OCI-LY7 (cell line): ENCODE results near the gene EHF. TPM values are rescaled to one million over a fixed set of nuclear protein-coding genes. Genes with fewer than 3 reads are reported as not detected.

ENCODE experiments used
- BruUV-seq: library from RNA; stranded (reverse); fragments of 400-500 nt; replicated peaks from 2 replicates; lab custom pipeline; 2021; lab: Mats Ljungman, UMichigan
- CTCF ChIA-PET: fragments of 300-600 bp; sonication (Branson Sonifier 250); formaldehyde crosslinking; loops from one replicate; lab custom pipeline; 2022; ENCODE audit warnings: antibody characterized with exemption; ENCODE audit not compliant: unreplicated experiment; lab: Charles Lee
- POLR2A ChIA-PET: fragments of 300-600 bp; sonication (Branson Sonifier 250); formaldehyde crosslinking; loops from one replicate; lab custom pipeline; 2022; ENCODE audit warnings: antibody characterized with exemption; lab: Charles Lee
- DNase-seq: peaks from one replicate; pipeline ENCODE4 v3.0.0-alpha.2; 2015; ENCODE audit warnings: low spot score
- H2AFZ ChIP-seq: fragments of 200-600 bp; sonication (generic), shearing (Covaris generic); 2 replicates; pipeline ENCODE4 v1.6.1; 2014; ENCODE audit warnings: mild to moderate bottlenecking, antibody characterized with exemption, low read length, moderate library complexity
- H3K27ac ChIP-seq: fragments of 200-600 bp; sonication (generic); 2 replicates; pipeline ENCODE4 v1.5.1; 2014; ENCODE audit warnings: mixed run types, low read depth, mild to moderate bottlenecking, moderate library complexity, low read length, inconsistent platforms; ENCODE audit not compliant: poor library complexity, severe bottlenecking
- H3K36me3 ChIP-seq: fragments of 200-600 bp; sonication (generic); 2 replicates; pipeline ENCODE4 v1.6.1; 2014; ENCODE audit warnings: mild to moderate bottlenecking, antibody characterized with exemption, low read length, moderate library complexity, mixed read lengths; ENCODE audit not compliant: insufficient read depth
- H3K4me1 ChIP-seq: fragments of 200-600 bp; sonication (generic); 2 replicates; pipeline ENCODE4 v1.5.1; 2014; ENCODE audit warnings: mild to moderate bottlenecking, low read length; ENCODE audit not compliant: insufficient read depth, poor library complexity, severe bottlenecking
- H3K4me2 ChIP-seq: fragments of 200-600 bp; sonication (generic); 2 replicates; pipeline ENCODE4 v1.6.1; 2014; ENCODE audit warnings: mild to moderate bottlenecking, low read length
- H3K4me3 ChIP-seq: fragments of 200-600 bp; sonication (generic); 2 replicates; pipeline ENCODE4 v1.5.1; 2014; ENCODE audit warnings: mild to moderate bottlenecking, low read depth, low read length; ENCODE audit not compliant: poor library complexity, severe bottlenecking
- H3K79me2 ChIP-seq: fragments of 200-600 bp; sonication (generic); 2 replicates; pipeline ENCODE4 v1.6.1; 2016; ENCODE audit warnings: low read depth, mild to moderate bottlenecking, low read length, moderate library complexity, mixed read lengths; ENCODE audit not compliant: insufficient read depth
- H3K9me2 ChIP-seq: fragments of 200-600 bp; sonication (generic); 2 replicates; pipeline ENCODE4 v1.6.1; 2016; ENCODE audit warnings: mild to moderate bottlenecking, low read length, mixed read lengths; ENCODE audit not compliant: insufficient read depth
- H3K9me3 ChIP-seq: fragments of 200-600 bp; sonication (generic); 2 replicates; pipeline ENCODE4 v1.6.1; 2014; ENCODE audit warnings: mild to moderate bottlenecking, mixed run types, low read length, mixed read lengths
- H4K20me1 ChIP-seq: fragments of 200-600 bp; sonication (generic); 2 replicates; pipeline ENCODE4 v1.6.1; 2014; ENCODE audit warnings: mild to moderate bottlenecking, antibody characterized with exemption, low read length, moderate library complexity, mixed read lengths; ENCODE audit not compliant: insufficient read depth
- EZH2phosphoT487 ChIP-seq: fragments of 200-600 bp; sonication (generic); IDR thresholded peaks from 2 replicates; pipeline ENCODE4 v1.6.1; 2018; ENCODE audit warnings: low read depth, borderline replicate concordance, mild to moderate bottlenecking, mixed run types, antibody characterized with exemption, low read length, moderate library complexity, mixed read lengths
- intact Hi-C: fragments of 100-400 bp; cut with micrococcal nuclease; formaldehyde crosslinking; loops from one replicate; pipeline ENCODE4 v1.10.0; 2022; ENCODE audit not compliant: unreplicated experiment
- total RNA-seq, 2 experiments: library from RNA; depleted of rRNA in 1 of 2; stranded (reverse); fragments of >200 nt in 1 of 2; shearing (Covaris generic) in 1 of 2; gene quantifications; 2 replicates each; pipeline ENCODE4 v1.2.3, GENCODE V29; 2014 to 2022
- TF ChIP-seq, protein P1 (sequence below): fragments of 200-600 bp; sonication (generic); conservative IDR thresholded peaks from 2 replicates; pipeline ENCODE4 v1.5.1; 2014; ENCODE audit warnings: mild to moderate bottlenecking, antibody characterized with exemption, low read length, moderate library complexity, mixed read lengths

The EHF gene
- total RNA-seq, 2 experiments from 2014 or later: not detected

DNA sequence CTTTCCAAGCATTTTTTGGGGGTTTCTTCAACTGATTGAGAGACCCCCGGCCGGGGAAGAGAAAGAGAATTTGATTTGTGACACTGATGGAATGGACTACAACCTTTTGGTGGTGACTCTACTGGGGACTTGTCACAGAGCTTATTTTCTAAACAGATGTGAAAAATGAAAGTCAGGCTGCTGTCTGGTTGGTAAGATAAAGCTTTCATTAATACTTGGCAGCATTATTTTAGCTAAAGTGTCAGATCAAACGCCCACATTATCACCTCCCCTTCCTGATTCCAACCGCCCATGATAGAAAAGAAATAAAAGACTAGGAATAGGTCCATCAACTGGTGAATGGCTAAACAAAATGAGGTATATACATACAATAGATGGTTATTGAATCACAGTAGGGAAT is 45.6 kb upstream of the EHF start:
- Histone ChIP-seq H3K4me1 (no peaks in the 10 kb centered on the region), H2AFZ (no peak overlapping the region), H3K4me3 (no peak overlapping the region), H3K4me2 (no peak overlapping the region), H3K9me3 (no peaks in the 10 kb centered on the region), H3K36me3 (no peaks in the 10 kb centered on the region), H4K20me1 (no peaks in the 10 kb centered on the region), H3K27ac (no peak overlapping the region), H3K9me2 (no peaks in the 10 kb centered on the region), H3K79me2 (no peaks in the 10 kb centered on the region)
- intact Hi-C loops: no loop called here
- CTCF ChIA-PET: no interaction called here
- POLR2A ChIA-PET: no interaction called here
- no TSS peak for BruUV-seq
- DNase-seq: no peak
- no peak for TF ChIP-seq EZH2phosphoT487
- TF ChIP-seq, protein P1, sequence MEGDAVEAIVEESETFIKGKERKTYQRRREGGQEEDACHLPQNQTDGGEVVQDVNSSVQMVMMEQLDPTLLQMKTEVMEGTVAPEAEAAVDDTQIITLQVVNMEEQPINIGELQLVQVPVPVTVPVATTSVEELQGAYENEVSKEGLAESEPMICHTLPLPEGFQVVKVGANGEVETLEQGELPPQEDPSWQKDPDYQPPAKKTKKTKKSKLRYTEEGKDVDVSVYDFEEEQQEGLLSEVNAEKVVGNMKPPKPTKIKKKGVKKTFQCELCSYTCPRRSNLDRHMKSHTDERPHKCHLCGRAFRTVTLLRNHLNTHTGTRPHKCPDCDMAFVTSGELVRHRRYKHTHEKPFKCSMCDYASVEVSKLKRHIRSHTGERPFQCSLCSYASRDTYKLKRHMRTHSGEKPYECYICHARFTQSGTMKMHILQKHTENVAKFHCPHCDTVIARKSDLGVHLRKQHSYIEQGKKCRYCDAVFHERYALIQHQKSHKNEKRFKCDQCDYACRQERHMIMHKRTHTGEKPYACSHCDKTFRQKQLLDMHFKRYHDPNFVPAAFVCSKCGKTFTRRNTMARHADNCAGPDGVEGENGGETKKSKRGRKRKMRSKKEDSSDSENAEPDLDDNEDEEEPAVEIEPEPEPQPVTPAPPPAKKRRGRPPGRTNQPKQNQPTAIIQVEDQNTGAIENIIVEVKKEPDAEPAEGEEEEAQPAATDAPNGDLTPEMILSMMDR: no peak

DNA sequence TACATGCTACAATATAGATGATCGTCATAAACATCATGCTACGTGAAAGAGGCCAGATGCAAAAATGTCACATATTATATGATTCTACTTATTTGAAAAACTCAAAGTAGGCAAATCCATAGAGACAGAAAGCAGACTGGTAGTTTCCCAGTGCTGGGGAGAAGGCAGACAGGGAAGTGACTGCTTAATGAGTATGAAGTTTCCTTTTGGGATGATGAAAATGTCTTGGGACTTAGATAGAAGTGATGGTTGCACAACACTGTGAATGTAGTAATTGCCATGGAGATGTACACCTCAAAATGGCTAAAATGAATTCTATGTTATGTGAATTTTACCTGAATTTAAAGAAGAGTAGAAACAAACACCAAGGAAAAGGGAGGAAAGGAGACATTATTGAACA is 45.2 kb upstream of the EHF start:
- no peak overlapping the region for H3K4me2 ChIP-seq
- H3K9me2 ChIP-seq: no peaks in the 10 kb centered on the region
- no peaks in the 10 kb centered on the region for H4K20me1 ChIP-seq
- DNase-seq: no peak
- no peak overlapping the region for H3K4me3 ChIP-seq
- H3K27ac ChIP-seq: no peak overlapping the region
- H3K36me3 ChIP-seq: no peaks in the 10 kb centered on the region
- TF ChIP-seq, protein P1: no peak
- TF ChIP-seq EZH2phosphoT487: no peak
- H3K9me3 ChIP-seq: no peaks in the 10 kb centered on the region
- no TSS peak for BruUV-seq
- CTCF ChIA-PET: no interaction called here
- intact Hi-C loops: no loop called here
- no peak overlapping the region for H2AFZ ChIP-seq
- POLR2A ChIA-PET: no interaction called here
- no peaks in the 10 kb centered on the region for H3K79me2 ChIP-seq
- no peaks in the 10 kb centered on the region for H3K4me1 ChIP-seq

DNA sequence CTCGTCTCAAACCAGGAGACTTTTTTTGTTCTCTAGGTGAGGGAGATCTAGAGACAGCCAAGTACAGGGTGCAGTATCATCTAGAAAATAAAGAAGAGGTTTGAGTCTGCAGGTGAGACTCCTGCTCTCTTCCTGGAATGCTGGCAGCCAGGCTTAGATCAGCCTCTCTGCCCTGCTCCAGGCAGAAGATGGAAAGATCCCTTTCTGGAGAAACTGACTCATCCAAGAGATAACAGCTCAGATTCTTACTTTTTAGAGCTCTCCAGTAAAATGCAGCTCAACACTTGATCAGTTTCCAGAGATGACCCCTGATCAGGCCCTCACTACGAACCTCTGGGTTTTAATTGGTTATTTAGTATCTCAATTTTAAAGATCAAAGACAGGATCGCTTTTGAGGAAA is 44.6 kb upstream of the EHF start:
- DNase-seq: no peak
- Histone ChIP-seq H4K20me1 (no peaks in the 10 kb centered on the region), H3K4me1 (no peaks in the 10 kb centered on the region), H3K79me2 (no peaks in the 10 kb centered on the region), H2AFZ (no peak overlapping the region), H3K9me3 (no peaks in the 10 kb centered on the region), H3K4me3 (no peak overlapping the region), H3K4me2 (no peak overlapping the region), H3K27ac (no peak overlapping the region), H3K9me2 (no peaks in the 10 kb centered on the region), H3K36me3 (no peaks in the 10 kb centered on the region)
- BruUV-seq: no TSS peak
- POLR2A ChIA-PET: no interaction called here
- TF ChIP-seq, protein P1: no peak
- TF ChIP-seq EZH2phosphoT487: no peak
- intact Hi-C loops: no loop called here
- CTCF ChIA-PET: no interaction called here
